Measurements from ENCODE around the gene JARID2.

- TF ChIP-seq CTCF (IDR thresholded peaks at IDR 0.05): no peak
- no peak for TF ChIP-seq POLR2A (IDR thresholded peaks at IDR 0.05)
Measured at GRCh38 chr6:15402406-15403045, 156.7 kb downstream of the JARID2 start.

All from heart left ventricle (tissue), 13 donors.